HG03045 (cell line): ENCODE results near the gene SEZ6.

Source experiments
- ATAC-seq: cut with Tn5 transposase; IDR thresholded peaks from one replicate; pipeline ENCODE4 v1.9.1; 2021; ENCODE audit warnings: mild to moderate bottlenecking, moderate library complexity; ENCODE audit not compliant: unreplicated experiment

SEZ6 gene

DNA sequence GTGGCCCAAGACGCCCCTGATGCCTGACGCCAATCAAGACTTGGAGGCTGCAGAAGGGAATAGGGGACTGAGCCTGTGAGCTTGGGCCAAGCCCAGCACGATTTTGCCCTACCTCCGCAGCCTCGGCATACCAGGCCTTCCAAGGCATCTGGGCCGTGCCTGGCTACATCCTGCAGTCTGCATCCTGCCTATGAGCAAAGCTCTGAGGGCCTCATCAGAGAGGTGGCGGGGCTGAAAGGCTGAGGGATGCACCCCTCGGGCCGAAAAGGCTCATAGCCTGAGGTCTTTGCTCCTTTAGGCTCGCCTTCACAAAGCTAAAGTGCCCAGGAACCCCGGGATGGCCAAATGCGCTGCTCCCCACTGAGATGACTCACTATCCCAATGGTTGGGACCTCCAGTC lies 2.5 kb downstream of the SEZ6 start:
- ATAC-seq, result no peak

DNA sequence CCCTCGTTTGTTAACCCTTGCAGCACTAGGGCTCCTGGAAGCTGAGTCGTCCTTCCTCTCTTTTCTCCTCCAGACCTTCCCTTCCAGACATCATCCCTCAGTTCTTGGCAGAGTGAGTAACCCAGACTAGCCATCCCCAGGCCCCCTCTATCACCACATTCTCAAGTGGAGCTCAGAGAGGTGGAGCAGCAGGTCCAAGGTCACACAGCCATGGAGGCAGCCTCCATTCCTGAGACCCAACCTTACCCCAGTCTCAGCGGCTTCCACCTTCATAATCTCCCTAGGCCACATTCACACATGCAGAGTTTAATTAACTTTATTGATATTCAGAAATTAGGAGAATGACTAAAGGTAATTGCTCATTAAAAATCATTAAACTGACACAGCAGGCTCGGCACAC lies 3.0 kb downstream of the SEZ6 start:
- no peak for ATAC-seq

DNA sequence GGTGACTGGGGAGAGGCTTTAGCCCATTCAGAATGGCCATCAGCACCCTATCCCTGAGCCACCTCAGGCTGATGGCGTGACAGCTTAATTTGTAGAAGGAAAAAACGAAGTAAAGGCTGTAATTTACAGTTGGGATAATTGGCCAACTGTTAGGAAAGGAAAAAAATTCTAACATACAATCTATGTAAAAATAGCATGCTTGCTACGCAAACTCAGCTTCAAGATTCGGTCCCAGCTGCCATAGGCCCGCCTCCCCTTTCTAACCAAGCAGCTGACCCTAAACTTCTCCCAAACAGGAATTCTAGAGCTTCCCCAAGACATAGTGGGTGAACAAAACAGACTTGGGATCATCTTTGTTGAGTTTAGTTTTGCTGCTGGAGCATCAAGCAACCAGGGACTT lies 4.9 kb downstream of the SEZ6 start:
- no peak for ATAC-seq

DNA sequence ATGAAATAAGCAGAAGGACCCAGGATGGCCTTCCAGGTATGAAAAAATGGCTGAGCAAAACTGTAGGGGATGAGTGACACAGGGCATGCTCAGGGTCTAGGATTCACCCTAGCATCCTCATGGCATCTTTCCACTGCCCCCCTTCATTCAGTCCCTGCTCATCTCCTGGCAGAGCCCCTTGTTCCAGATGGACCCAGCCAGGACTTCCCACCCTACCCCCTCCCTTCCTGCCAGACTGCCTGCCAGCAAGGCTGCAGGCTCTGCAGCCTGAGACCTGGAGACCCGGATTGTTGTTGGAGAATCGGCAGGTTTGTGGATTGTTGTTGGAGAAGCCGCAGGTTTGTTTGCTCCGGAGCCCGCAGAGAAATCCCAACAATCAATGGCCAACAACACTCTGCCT lies 6.6 kb downstream of the SEZ6 start:
- ATAC-seq, result no peak

DNA sequence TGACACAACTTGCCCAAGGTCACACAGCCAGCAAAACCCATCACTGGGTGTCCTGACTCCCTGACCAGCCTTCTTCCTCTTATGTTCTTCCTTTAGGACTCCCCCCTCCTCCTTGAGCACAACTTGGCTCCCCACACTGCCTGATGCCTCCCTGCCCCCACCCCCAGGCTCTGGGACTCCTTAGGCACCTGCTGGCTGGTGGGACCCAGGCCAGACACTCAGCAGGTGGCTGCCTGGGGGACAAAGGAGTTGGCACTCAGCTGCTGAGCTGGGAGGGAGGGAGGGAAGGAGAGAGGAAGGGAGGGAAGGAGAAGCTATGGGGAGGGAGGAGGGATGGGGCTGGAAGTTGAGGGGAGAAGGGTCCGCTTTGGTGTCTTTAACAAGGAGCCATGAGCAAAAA lies 8.0 kb downstream of the SEZ6 start:
- ATAC-seq, result no peak

DNA sequence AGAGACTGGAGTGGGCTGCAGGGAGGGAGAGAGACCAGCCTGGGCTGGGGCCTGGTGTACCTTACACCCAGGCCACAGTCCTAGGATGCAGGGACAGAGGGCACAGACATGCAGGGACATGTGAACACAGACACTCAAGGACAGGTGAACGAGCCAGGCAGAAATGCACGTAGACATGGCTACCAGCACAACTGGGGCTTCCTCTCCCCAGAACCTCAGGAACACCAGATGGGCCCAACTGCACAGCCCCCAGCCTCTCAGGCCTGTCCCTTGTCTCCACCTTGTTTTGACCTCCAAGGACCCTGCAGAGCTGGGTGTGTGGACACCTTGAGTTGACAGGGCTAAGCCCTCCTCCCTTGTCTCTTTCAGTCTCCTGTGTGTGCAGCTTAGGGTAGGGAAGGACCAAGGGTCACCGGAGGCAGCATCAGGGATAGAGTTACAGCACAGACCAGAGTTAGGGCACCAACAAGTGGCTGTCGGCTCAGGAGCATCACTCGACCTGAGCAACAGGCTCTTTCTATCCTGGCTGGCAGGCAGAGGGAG lies 9.2 kb downstream of the SEZ6 start:
- ATAC-seq, result no peak

DNA sequence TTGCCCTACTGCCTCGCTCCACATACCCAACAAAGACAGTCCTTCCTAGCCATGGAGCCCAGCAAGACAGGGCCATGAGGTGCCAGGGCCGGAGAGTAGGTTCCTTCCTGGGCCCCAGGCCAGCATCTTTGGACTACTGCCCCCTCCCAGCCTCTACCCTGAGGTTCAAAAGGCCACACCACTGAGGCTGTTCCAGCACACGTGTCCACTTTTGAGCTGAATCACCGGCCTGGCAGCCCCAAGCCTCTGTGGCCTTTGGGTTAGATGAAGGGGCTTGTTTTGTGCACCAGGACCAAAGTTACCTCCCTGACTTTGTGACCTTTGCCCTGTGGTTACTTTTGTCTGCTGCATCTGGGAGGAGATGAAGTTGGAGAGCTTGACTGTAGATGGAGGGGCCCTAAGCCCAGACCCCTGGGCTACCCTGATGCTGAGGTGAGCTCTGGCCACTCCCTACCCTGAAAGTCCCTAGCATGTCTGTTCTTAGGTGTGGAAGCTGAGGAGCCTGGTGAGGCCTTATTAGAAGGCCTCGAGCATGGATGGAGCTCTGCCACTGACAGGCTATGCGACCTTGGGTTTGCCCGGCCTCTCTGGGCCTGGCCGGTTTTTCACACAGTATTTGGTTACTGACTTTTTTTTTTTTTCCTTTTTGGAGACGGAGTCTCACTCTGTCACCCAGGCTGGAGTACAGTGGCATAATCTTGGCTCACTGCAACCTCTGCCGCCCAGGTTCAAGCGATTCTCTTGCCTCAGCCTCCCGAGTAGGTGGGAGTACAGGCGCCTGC lies 12.0 kb downstream of the SEZ6 start:
- ATAC-seq, result no peak

DNA sequence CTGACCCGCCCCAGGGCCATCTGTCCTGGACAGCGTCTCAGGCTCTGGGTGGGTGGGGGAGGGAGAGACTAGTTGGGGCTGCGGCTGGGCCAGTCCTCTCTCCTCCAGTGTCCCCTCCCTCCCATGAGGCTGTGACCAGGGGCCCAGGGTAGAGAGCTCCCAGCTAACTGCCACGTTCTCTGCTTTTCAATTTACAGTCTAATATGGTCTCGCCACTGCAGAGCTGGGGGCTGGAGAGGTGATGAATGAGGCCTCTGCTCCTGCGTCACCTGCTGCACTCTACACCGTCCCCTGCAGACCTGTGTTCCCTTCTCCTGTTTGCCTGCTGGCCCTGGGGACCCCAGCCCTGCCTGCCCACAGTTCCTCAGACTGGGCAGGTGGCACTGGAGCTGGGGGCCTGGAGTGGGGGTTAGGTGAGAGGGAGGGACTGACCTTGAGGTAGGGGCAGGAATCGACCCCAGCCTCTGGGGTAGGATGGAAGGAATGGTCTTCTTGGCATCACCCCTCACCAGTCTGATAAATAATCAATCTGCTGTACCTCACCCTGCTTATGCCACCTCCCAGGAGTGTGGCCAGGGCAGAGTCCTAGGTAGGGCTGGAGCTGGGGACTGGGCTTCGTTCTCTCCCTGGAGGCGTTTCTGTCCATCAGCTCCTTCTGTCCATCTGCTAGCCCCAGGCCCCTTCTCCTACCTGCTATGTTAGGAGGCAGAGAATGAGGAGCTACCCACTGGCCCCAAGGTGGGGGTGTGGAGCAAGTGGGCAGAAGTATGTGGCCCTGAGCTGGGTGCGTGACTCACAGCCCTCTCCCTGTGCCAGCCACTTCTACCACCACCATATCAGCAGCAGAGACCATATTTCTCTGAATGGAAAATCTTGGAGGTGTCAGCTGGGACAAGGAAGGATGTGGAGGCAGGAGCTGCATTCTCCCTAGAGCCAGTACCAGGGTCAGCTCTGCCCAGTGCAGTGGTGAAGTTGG lies 12.9 kb downstream of the SEZ6 start:
- no peak for ATAC-seq

DNA sequence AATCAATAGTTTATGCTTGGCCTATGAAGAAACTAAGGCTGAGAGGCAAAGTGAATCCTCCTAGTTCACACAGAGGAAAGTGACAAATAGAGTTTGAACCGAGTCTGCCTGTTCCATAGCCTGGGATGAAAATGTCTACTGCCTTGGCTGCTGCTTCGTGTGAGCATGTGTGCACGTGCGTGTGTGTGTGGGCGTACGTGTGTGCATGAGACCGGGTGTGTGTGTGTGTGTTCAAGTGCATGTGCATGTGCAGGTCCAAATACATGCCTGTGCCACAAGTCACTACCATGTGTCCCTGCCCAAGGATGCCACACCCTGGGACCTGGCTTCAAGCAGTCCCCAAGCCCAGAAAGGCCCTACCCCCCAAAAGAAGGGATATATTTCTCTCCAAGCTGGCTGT lies 13.6 kb downstream of the SEZ6 start:
- ATAC-seq, result no peak

DNA sequence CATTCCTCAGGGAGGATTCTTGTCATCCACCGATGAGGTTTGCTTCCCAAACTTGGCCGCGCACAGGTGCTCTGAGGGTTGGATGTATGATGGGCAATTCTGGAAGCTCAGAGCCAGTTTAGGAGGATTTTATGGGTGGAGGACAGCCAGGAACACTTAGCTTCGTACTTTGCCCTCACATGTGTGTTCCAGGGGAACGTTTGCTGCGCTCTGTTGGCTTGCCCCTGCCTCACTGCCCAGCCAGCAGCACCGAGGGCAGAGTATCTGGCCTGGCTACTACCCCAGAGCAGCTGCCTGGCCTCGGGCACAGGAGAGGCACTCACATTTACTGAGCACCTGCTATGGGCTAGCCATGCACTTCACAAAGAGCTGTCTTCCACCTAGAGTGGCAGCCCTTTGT lies 14.1 kb downstream of the SEZ6 start:
- ATAC-seq, result no peak

DNA sequence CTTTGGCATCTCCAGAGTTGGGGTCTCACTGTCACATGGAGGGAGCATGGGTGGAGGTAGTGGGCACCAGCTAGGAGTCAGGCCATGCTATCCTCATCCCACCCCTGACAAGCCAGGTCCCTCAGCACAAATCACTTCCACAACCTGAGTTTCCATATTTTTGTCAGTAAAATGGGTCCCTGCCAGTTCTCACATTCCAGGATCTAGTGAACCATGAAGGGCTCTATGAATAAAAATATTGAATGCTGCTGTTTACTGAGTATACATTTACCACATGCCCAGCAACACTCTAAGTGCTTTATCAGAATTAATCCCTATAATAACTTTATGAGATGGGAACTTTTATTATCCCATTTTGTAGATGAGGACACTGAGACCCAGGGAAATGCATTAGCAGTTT lies 16.8 kb downstream of the SEZ6 start:
- no peak for ATAC-seq

DNA sequence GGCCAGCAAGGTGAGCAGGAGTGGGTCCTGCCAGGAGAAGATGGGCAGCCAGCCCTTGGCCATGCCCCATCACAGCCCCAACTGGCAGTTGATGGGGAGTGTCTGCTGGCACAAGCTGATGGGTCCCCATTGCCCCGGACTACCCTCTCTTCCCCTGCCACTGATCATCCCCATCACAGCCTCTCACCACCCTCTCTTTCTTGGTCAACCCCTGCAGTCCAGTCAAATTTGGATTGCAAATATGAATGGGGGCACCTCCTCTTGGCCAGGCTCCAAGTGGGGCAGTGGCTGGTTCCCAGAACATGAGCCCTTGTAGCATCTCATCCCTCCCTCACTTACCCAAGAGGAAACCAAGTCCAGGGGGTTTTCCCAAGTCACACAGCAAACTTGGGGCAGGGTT lies 17.4 kb downstream of the SEZ6 start:
- no peak for ATAC-seq

DNA sequence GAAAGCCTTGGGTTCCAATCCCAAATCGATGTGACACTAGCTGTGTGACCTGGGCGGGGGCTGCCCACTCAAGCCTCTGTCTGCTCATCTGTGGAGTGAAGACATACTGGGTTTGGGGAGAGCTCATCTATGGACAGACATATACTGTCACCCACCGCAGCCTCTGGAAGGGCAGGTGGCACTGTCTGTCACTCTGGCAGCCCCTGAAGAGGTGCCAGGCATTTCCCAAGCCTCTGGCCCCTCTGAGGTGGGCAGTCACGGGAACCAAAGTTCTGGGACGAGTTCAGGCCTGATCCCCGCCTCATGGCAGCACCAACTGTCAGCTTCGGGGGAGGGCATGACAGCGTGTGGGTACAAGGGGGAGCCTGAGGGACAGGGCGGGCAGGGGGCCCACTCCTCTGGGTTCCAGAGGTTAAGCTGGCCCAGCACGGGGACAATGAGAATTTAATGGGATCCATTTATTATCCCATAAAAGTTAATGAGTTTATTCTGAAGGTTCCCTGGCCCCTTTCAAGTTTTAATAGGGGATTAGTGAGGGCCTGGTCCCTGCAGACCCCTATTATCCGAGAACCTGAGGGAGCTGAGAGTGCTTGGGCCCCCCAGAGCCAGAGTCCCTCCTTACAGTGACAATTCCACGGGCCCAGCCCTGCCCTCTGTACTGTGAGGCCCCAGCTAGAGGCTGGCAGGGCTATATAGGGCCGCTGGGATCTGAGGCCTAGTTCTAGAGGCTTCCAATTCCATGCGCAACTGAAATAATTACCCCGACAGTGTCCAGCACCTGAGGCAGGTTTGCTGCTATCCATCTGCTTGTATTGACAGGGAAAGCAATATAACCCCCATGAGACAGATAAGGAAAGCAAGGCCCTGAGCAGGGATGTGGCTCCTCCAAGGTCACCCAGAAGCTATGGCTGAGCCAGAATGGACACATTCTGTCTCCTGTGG lies 18.8 kb downstream of the SEZ6 start:
- ATAC-seq, result no peak

DNA sequence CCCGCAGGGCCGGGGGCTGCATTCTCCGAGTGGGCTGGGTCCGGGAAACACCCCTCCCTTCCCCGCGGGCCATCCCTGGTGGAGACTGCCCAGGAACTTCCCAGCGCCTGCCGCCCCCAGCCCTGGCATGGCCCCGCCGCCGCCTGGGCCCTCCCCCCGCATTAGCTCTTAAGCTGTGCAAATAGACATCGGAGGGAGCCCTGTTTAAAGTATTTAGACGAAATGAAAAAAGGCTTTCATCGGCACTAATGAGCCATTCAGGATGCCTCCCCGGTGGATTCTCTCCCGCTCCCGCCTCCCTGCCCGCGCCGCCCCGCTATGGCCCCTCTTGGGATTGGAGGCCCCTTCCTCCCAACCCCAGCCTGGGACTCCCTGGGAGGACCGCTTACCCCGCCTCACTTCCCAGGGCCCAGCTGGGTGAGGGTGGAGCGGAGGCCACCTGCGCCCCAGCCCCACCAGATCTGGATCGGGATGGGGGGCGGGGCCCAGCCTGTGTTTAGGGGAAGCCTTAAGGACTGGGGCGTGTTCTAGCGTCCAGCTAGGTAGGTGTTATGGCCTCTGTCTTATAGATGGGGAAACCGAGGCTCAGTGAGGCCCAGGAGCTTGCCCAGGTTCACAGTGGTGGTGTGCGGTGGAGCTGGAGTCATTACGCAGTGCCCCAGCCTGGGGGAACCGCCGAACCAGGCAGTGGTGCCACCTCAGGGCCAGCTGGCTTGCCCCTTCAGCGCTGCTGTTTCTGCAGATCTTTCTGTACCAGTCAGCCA lies 19.7 kb downstream of the SEZ6 start:
- no peak for ATAC-seq

DNA sequence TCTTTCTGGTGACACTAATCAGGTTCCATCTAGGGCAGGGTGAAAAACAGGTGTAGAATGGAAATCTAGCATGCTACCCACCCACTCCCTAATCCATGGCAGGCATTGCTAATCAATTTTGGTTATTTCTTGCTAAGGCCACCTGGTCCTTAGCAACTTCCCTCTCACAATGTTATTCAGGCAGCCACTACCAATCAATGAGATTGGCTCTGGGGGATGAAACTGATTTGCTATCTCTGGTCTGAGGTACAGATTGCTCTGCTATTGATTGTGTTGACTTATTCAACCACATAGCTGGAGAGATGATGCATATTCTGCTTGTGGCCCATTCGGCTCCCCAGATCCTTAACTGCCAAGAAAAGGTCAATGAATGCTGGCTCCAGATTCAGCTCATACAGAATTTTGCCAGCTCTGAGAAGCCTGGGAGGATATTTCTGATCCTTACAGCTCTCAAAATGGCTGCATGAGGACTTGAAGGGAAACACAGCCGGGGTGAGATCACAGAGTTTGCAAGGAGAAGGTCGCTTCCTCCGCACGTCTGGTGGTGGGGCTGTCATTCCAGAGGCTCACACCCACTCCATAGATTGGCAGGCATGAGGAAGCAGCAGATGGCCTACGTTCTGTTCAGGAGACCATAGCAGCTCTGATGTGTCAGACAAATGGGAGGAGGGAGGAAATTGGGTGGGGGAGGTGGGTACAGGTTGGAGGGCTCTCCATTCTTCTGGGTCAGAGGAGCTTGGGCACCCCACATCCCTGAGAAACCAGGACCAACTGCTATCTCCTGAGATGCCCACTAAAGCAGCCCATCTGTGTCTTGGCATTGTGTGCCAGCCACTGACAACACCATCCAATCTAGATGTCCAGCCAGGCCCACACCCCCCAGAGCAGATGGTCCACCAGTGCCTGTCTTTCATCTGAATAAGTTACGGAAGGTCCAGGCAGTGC lies 22.3 kb downstream of the SEZ6 start:
- no peak for ATAC-seq

DNA sequence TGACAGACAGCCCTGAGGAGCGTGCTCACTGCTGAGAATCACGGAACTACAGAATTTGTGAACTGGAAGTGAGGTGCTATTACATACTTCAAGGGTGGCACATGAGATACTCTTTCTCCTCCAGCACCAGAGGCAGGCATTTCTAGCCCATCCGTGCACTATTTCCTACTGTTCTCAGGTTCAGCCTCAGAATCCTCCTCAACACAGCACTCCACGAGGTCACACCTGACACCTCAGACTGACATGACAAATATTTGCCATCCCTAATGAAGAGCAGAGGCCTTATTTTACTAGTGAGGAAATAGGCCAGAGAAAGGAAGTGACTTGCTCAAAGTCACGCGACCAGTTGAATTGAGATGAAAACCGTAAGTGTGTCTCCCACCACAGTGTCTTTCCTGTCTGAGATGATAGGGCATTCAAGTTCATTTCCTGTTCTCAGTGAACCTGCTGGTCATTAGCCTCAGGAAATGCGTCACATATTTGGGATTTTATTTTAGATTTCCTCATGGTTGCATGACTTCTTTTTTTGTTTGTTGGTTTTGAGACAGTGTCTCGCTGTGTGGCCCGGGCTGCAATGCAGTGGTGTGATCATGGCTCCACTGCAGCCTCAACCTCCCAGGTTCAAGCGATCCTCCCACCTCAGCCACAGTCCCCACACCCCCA lies 23.6 kb downstream of the SEZ6 start:
- no peak for ATAC-seq

DNA sequence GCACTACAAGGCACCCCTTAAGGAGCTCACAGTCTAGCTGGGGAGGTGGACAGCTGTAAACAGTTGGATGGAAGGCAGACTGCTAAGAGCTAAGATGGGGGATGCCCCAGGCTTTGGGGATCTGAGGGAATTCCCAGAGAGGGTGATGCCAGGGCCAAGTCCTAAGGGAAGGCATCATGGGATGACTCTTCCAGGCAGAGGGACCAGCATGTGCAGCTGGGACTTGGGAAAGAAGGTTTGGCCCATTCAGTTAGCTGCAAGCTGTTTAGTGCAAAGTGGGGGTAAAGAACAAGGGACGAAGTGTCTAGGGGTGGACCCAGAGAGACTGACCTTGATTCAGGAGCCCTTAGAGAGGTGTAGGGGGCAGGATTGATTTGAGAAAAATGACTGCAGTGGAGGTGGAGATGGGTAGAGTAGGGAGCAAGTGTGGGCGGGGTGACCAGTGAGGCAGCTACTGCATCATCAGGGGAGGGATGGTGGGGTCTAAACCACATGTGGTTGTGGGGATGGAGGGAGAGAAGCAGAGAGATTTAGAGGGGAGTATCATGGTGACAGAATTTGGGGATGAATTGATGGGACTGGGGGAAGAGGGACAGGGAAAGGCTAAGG lies 27.4 kb downstream of the SEZ6 start:
- no peak for ATAC-seq
